Measurements from ENCODE around the gene CACNA2D4.
A peak's percentile ranks its signal among the peaks of the same experiment; 100 is the strongest.

The CACNA2D4 gene

DNA sequence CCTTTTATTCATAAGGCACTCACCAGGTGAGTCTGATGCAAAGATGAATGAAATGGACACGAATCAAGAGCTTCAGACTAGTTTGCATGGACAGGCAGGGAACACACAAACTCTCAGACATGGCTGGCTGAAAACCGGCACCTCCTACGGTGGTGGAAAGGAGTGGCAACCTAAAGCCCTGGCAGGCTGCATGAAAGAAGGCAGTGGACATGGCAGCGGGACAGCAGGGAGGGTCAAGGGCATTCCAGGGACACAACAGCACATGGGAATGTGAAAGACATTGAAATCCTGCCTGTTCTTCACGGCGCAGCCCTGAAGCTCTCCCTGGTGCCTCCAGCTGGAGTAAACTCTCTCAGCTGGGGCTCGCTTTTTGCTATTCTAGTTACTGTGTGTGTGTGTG is 114.7 kb downstream of the CACNA2D4 start:
- Histone ChIP-seq H3K9ac (0 out of 22 replicates have a peak overlapping the region, but pooled peaks of 1 of the 11 experiments have one; percentile 37), H3K27ac (peak overlapping the region in 9 of 11 experiments; percentile 93 to 100 (median 97); a peak in 16 of 22 replicates), H3K4me3 (no peak overlapping the region), H3K9me3 (replicated peaks in 1 of 11) (no peaks in the 10 kb centered on the region), H3K27me3 (no peaks in the 10 kb centered on the region), H3K4me2 (peak overlapping the region; percentile 19 to 99 (median 97); a peak in 21 of 22 replicates), H4K20me1 (no peaks in the 10 kb centered on the region; a peak in 2 of 22 replicates), H3K4me1 (peaks cover 96 to 100% (median 100%) of the 10 kb centered on the region in 10 experiments), H3K36me3 (peaks cover 0 to 62% (median 20%) of the 10 kb centered on the region in 11 experiments; a peak in 16 of 22 replicates)
- no peak for TF ChIP-seq Cebpa-rat (IDR thresholded peaks at IDR 0.05)

DNA sequence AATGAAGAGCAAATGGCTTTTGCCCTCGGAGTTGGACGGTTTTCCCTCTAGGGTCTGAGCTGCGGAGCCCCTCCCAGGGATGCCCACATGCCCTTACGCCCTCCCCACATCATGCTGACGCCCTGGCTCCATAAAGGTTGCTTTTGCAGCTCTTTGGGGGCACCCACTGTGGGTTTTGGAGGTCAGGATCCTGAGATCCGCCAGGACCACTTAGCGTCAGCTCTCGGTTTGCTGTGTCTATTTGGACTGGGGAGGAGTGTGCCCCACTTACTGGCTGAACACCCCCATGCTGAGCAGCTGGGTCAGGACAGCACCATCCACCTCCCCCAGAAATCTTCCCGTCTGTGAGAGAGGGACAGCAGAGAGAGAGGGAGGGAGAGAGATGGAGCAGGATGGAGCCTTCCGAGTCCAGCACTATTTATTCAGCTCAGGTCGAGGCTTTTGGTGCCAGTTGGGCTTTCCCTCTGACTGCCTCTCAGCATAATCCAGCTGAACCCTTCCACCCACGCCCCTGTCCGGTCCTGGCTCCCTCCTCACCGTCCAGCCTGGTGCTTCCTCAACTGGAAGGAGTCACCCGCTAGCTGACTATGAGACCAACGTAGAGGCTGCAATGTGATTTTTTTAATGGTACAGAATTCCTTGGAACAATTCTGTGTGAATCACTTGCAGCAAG is 117.0 kb downstream of the CACNA2D4 start:
- Histone ChIP-seq H3K9ac (peak overlapping the region; percentile 51 to 94 (median 81); a peak in 21 of 22 replicates), H3K27me3 (no peaks in the 10 kb centered on the region), H3K36me3 (peaks cover 0 to 64% (median 27%) of the 10 kb centered on the region in 11 experiments; a peak in 16 of 22 replicates), H3K4me2 (peak overlapping the region; percentile 95 to 99 (median 97)), H3K4me3 (peak overlapping the region; percentile 28 to 60 (median 52); a peak in 19 of 20 replicates), H3K4me1 (peaks cover 88 to 100% (median 100%) of the 10 kb centered on the region in 10 experiments), H3K27ac (peak overlapping the region; percentile 27 to 100 (median 97); a peak in 21 of 22 replicates), H3K9me3 (replicated peaks in 1 of 11) (no peaks in the 10 kb centered on the region), H4K20me1 (no peaks in the 10 kb centered on the region; a peak in 2 of 22 replicates)
- no peak for TF ChIP-seq Cebpa-rat (IDR thresholded peaks at IDR 0.05)

DNA sequence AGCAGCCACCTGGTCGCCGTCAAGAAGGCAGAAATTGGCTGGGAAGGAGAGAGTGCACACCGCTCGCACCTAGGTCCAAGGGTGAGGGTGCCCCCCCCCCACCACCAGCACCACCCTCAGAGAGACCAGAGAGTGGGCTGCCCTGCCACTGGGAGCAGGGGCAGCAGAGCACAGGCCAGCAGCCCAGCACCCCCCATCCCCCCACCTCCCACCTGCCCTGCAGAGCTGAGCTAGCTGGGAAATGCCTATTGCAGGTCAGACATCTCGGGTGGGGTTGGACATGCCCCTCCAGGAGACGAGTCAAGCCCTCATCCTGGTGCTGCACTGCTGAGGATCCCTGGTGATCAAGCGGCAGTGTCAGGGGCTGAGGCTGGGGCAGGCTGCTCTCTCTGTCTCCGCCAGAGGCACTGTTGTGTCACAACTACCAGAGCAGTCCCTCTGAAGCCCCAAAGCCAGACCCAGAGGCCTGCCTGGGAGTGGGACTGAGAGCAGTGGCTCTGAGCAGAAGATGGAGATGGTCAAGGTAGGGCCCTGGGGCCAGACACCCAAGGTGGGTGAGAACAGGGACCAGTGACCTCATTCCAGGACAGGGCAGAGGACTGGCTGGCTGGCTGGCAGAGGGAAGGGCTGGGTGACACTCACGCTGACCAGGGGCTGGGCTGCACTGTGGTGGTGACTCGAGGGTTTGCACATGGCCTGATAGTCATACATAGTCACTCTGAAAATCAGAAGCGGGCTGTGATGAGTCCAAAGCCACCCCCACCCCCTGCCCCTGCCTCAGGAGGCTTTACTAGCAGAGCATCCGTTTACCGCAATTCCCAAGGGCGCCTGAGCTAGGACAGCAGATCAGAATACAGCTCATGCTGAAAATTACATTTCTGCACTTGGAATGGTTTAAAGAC is 117.8 kb downstream of the CACNA2D4 start:
- Histone ChIP-seq H3K4me3 (peak overlapping the region; percentile 28 to 60 (median 52); a peak in 18 of 20 replicates), H3K27ac (peak overlapping the region; percentile 27 to 100 (median 97); a peak in 21 of 22 replicates), H3K36me3 (peaks cover 0 to 57% (median 27%) of the 10 kb centered on the region in 11 experiments; a peak in 16 of 22 replicates), H3K9me3 (replicated peaks in 1 of 11) (no peaks in the 10 kb centered on the region), H3K9ac (peak overlapping the region; percentile 51 to 94 (median 81)), H3K4me2 (peak overlapping the region; percentile 95 to 99 (median 97)), H3K27me3 (no peaks in the 10 kb centered on the region), H4K20me1 (peaks cover 0 to 2% (median 0%) of the 10 kb centered on the region in 11 experiments; a peak in 2 of 22 replicates), H3K4me1 (peaks cover 83 to 100% (median 98%) of the 10 kb centered on the region in 10 experiments)
- TF ChIP-seq Cebpa-rat (IDR thresholded peaks at IDR 0.05): no peak

DNA sequence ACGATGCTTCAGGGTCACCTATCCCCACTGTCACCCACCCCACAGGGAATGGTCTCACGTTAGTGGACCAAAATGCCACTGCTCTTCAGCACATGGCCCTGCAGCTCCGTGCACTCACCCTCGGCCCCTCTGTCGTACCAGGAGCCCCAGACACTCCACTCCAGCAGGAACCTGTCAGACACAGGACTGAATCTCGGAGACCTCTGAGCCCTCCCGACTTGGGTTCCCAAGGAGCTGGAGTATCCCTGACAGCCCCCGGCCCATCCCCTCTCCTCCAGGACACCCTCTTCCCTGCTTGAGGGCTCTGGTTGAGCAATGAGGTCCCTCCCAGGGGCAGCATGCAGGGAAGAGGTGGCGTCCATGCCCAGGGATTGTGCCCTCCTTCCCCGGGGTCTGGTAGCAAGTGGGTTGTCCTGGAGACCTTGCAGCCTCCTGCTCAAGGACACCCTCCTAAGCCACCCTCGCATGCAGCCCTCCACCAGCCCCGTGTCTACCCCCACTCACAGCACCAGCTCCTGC is 118.5 kb downstream of the CACNA2D4 start:
- peaks cover 83 to 100% (median 98%) of the 10 kb centered on the region in 10 experiments for H3K4me1 ChIP-seq

DNA sequence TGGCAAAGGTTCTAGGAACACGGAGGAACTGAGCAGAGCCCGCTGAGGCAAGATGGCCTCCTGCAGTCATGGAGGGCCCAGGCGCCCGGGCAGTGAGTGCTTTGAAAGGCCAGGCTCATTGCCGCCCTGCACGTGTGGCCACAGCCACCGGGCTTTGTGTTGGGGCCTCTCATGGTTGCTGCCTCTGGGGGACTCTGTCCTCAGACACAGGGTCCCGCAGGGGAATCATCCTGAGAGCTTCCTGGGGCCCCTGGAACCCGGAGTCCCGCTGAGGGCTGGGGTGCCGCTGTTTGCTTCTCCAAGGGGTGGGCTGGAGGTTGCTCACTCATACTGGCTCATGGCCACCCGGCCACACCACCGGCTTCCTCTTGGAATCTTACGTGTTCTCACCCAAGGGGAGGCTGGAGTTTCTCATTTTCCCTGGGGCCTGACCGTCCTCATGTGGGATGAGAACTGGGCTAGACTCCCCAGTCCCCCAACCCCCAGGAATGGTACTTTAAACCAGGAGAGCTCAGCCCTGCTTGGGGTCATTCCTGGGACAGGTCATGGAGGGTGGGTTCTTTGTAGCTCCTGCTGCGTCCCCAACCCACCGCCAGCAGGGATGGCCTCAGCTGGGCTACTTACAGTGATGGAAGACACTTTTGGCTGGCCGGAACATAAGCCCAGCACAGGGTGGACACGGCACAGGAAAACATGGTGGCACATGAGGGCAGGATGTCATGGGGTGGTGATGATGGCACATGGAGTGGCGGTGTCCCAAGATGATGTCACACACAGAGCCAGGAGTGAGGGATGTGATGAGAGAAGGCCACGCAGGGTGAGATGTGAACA is 119.2 kb downstream of the CACNA2D4 start:
- Histone ChIP-seq H3K27me3 (no peaks in the 10 kb centered on the region), H3K9ac (peak overlapping the region in 8 of 11 experiments; percentile 85 to 94 (median 93); a peak in 12 of 22 replicates), H3K4me3 (peak overlapping the region in 1 of 10 experiments; percentile 57; a peak in 3 of 20 replicates), H3K27ac (peak overlapping the region in 9 of 11 experiments; percentile 10 to 100 (median 97); a peak in 17 of 22 replicates), H3K4me2 (peak overlapping the region; percentile 95 to 99 (median 97)), H4K20me1 (peaks cover 0 to 14% (median 0%) of the 10 kb centered on the region in 11 experiments; a peak in 4 of 22 replicates), H3K9me3 (replicated peaks in 1 of 11) (no peaks in the 10 kb centered on the region), H3K4me1 (peaks cover 80 to 100% (median 98%) of the 10 kb centered on the region in 10 experiments), H3K36me3 (peaks cover 0 to 57% (median 23%) of the 10 kb centered on the region in 11 experiments; a peak in 17 of 22 replicates)
- TF ChIP-seq Cebpa-rat (IDR thresholded peaks at IDR 0.05): no peak

More for the DNA sequence above, 118.5 kb downstream of the CACNA2D4 start:
- Histone ChIP-seq H3K27me3 (no peaks in the 10 kb centered on the region), H4K20me1 (peaks cover 0 to 7% (median 0%) of the 10 kb centered on the region in 11 experiments; a peak in 3 of 22 replicates), H3K27ac (peak overlapping the region in 8 of 11 experiments; percentile 93 to 100 (median 97); a peak in 16 of 22 replicates), H3K4me2 (peak overlapping the region; percentile 95 to 99 (median 97)), H3K9ac (peak overlapping the region in 8 of 11 experiments; percentile 75 to 94 (median 93); a peak in 15 of 22 replicates), H3K4me3 (peak overlapping the region in 5 of 10 experiments; percentile 6 to 57 (median 38); a peak in 5 of 20 replicates), H3K36me3 (peaks cover 0 to 52% (median 24%) of the 10 kb centered on the region in 11 experiments; a peak in 16 of 22 replicates), H3K9me3 (replicated peaks in 1 of 11) (no peaks in the 10 kb centered on the region)
- TF ChIP-seq Cebpa-rat (IDR thresholded peaks at IDR 0.05): no peak

DNA sequence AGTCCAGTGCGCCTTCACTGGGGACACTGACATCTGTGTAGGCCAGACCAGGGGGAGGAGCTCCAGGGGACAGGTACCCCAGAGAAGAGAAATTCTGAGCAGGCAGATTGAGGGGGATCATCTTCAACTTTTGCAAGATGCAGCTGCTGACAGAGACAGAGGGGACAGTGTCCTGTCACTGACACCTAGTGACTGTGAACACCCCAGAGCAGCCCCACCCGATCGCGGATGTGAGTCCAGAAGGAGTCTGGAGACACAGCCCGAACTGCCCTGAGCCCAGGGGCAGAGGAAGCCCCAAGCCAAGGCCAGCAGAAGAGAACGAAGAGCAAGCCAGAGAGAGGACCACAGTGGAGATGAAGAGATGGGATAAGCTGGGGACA is 119.8 kb downstream of the CACNA2D4 start:
- H3K4me2 ChIP-seq: peak overlapping the region; percentile 95 to 99 (median 97); a peak in 21 of 22 replicates
- no peak for TF ChIP-seq Cebpa-rat (IDR thresholded peaks at IDR 0.05)
- H3K4me1 ChIP-seq: peaks cover 74 to 99% (median 98%) of the 10 kb centered on the region in 10 experiments
- no peaks in the 10 kb centered on the region for H3K9me3 ChIP-seq (replicated peaks in 1 of 11)
- peaks cover 0 to 20% (median 0%) of the 10 kb centered on the region in 11 experiments; a peak in 5 of 22 replicates for H4K20me1 ChIP-seq
- peak overlapping the region in 9 of 11 experiments; percentile 10 to 100 (median 97); a peak in 17 of 22 replicates for H3K27ac ChIP-seq
- H3K4me3 ChIP-seq: peak overlapping the region in 5 of 10 experiments; percentile 61 to 76 (median 65); a peak in 4 of 20 replicates
- H3K27me3 ChIP-seq: no peaks in the 10 kb centered on the region
- peak overlapping the region in 9 of 11 experiments; percentile 85 to 94 (median 93); a peak in 15 of 22 replicates for H3K9ac ChIP-seq
- H3K36me3 ChIP-seq: peaks cover 0 to 57% (median 24%) of the 10 kb centered on the region in 11 experiments; a peak in 17 of 22 replicates

DNA sequence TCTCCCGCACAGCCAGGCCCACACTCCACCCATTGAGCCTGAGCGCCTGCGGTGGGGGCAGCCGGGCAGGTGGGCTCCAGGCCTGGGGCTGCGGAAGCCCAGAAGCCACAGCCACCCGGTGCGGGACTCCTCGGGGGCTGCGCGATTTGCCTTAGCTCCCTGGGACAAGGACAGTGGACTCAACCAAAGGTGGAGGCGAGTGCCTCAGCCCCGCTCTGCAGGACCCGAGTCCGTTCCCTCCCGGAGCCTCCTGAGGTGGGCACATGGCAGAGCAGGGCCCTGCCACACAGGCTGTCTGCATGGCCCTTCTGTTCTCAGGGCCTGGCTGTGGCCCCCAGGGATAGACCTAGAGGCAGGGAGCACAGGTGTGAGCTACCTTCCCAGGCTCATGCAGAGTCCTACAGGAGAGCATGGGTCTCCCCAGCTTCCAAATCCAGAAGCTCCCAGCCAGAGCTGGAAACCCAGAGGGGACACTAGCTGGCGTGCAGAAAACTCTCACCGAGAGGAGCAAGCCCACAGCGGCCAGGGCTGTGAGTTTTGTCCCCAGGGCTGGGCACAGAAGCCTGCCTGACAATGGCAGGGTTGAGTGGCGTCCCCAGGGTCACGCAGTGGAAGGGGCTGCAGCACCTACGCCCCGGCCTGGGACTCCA is 120.3 kb downstream of the CACNA2D4 start:
- no peaks in the 10 kb centered on the region for H3K9me3 ChIP-seq (replicated peaks in 1 of 11)
- H3K4me3 ChIP-seq: peak overlapping the region; percentile 57 to 76 (median 63); a peak in 16 of 20 replicates
- H4K20me1 ChIP-seq: peaks cover 0 to 25% (median 0%) of the 10 kb centered on the region in 11 experiments; a peak in 7 of 22 replicates
- H3K4me1 ChIP-seq: peaks cover 71 to 99% (median 98%) of the 10 kb centered on the region in 10 experiments
- H3K4me2 ChIP-seq: peak overlapping the region; percentile 95 to 99 (median 97)
- H3K36me3 ChIP-seq: peaks cover 0 to 57% (median 29%) of the 10 kb centered on the region in 11 experiments; a peak in 17 of 22 replicates
- peak overlapping the region; percentile 88 to 100 (median 97) for H3K27ac ChIP-seq
- H3K9ac ChIP-seq: peak overlapping the region; percentile 85 to 94 (median 93)
- no peaks in the 10 kb centered on the region for H3K27me3 ChIP-seq
- no peak for TF ChIP-seq Cebpa-rat (IDR thresholded peaks at IDR 0.05)
